Cardiac muscle cell (in vitro differentiated cells and primary cell): ENCODE results near the gene XXYLT1. TPM values are rescaled to one million over a fixed set of nuclear protein-coding genes. Genes with fewer than 3 reads are reported as not detected.

Experiments
- DNase-seq, 2 donors: peaks; one replicate each; pipeline versions ENCODE4 v3.0.0 to v3.0.0-alpha.2; 2010 to 2017; ENCODE audit warnings: low read depth in 1 of 2, low spot score in 1 of 2
- H3K27ac ChIP-seq: fragments of 200-600 bp; sonication (generic); 2 replicates; pipeline ENCODE4 v1.5.1; 2016
- H3K27me3 ChIP-seq: fragments of 200-600 bp; sonication (generic); 2 replicates; pipeline ENCODE4 v1.6.0; 2016; ENCODE audit warnings: control low read depth
- H3K36me3 ChIP-seq: fragments of 200-600 bp; sonication (generic); 2 replicates; pipeline ENCODE4 v1.5.1; 2016; ENCODE audit warnings: control low read depth
- H3K4me1 ChIP-seq: fragments of 200-600 bp; sonication (generic); 2 replicates; pipeline ENCODE4 v1.8.1; 2017; ENCODE audit warnings: low read depth, mild to moderate bottlenecking, mixed run types
- H3K4me3 ChIP-seq: fragments of 200-600 bp; sonication (generic); 2 replicates; pipeline ENCODE4 v1.5.1; 2016; ENCODE audit warnings: mild to moderate bottlenecking
- H3K9me3 ChIP-seq: fragments of 200-600 bp; sonication (generic); 2 replicates; pipeline ENCODE4 v1.5.1; 2017; ENCODE audit warnings: low read depth, mild to moderate bottlenecking, control low read depth
- polyA plus RNA-seq: library from polyadenylated mRNA; unstranded; fragments of >200 nt; fragmentation: Nextera tagmentation; extraction: Ambion mirVana; gene quantifications from 2 replicates; pipeline ENCODE4 v1.2.1, GENCODE V29; 2016
- total RNA-seq: library from RNA; depleted of rRNA; stranded (reverse); fragments of >200 nt; gene quantifications from 2 replicates; pipeline ENCODE4 v1.2.3, GENCODE V29; 2016
- TF ChIP-seq, protein P1 (sequence below): IDR thresholded peaks from 2 replicates; pipeline ENCODE4 v1.5.1; 2012; ENCODE audit warnings: low read depth, mild to moderate bottlenecking, low read length

Gene XXYLT1
- total and polyA plus RNA-seq, 2 experiments from 2014 or later = 52.5 to 62.2 TPM

DNA sequence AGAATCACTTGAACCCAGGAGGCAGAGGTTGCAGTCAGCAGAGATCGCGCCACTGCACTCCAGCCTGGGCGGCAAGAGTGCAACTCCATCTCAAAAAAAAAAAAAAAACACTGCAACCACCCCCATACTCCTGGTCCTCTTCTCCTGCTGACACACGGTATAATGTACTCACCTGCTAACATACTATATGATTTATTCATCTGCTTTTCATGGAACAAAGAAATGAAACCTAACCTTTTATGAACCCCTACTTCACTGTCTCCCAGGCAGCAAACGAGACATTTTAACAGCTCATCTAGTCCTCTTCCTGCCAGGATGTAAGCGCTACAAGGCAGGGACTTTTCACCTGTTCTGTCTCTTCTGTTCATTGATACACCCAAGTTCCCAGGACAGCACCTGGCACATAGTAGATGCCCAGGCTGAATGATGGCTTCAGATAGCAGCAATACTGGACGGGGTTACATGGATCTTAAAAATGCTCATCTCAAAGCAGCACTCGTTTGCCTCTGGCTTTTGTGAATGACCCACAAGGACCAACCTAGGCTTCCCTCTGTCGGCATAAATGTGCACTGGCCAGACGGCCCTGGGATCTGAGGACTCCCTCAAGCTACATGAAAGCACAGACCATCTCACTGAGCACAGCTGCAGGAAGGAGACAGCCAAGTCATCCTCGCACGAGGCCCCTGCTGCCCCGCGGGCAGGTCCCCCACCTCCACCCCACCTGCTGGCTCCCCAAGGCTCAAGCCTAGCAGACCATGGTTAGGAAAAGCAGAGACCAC is 20.3 kb downstream of the XXYLT1 start:
- TF ChIP-seq, protein P1, sequence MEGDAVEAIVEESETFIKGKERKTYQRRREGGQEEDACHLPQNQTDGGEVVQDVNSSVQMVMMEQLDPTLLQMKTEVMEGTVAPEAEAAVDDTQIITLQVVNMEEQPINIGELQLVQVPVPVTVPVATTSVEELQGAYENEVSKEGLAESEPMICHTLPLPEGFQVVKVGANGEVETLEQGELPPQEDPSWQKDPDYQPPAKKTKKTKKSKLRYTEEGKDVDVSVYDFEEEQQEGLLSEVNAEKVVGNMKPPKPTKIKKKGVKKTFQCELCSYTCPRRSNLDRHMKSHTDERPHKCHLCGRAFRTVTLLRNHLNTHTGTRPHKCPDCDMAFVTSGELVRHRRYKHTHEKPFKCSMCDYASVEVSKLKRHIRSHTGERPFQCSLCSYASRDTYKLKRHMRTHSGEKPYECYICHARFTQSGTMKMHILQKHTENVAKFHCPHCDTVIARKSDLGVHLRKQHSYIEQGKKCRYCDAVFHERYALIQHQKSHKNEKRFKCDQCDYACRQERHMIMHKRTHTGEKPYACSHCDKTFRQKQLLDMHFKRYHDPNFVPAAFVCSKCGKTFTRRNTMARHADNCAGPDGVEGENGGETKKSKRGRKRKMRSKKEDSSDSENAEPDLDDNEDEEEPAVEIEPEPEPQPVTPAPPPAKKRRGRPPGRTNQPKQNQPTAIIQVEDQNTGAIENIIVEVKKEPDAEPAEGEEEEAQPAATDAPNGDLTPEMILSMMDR = no peak
- H3K27me3 ChIP-seq = no peaks in the 10 kb centered on the region
- no peaks in the 10 kb centered on the region for H3K9me3 ChIP-seq
- no peak overlapping the region for H3K4me3 ChIP-seq
- DNase-seq = peak in 1 of 2 donors; percentile 33
- no peak overlapping the region for H3K27ac ChIP-seq
- no peaks in the 10 kb centered on the region for H3K36me3 ChIP-seq
- peaks cover 7% of the 10 kb centered on the region for H3K4me1 ChIP-seq

DNA sequence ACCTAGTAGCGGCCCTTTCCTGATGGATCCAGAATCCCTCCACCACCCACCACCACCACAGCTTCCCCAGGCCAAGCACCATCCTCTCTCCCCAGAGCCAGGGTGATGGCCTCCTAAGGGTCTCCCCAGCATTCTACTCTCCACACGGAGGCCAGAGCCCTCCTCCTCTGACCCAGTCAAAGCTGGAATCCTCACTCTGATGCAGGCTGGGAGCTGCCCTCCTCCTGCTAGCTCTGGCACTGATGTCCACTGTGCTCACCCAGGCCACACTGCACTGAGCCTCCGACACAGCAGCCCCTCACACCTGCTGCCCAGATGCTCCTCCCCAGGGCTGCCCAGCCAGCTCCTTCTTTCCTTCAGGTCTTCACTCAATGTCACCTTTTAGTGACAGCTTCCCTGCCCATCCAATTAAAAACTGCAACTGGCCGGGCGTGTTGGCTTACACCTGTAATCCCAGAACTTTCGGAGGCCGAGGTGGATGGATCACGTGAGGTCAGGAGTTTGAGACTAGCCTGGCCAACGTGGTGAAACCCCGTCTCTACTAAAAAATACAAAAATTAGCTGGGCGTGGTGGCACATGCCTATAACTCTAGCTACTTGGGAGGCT is 21.0 kb downstream of the XXYLT1 start:
- DNase-seq = no peak
- H3K36me3 ChIP-seq = no peaks in the 10 kb centered on the region
- no peak overlapping the region for H3K4me3 ChIP-seq

GRCh38 chr3:195249057-195249770 is 21.7 kb downstream of the XXYLT1 start:
- no peaks in the 10 kb centered on the region for H3K27me3 ChIP-seq
- no peak overlapping the region for H3K27ac ChIP-seq
- no peak overlapping the region for H3K4me3 ChIP-seq
- H3K36me3 ChIP-seq = no peaks in the 10 kb centered on the region
- no peaks in the 10 kb centered on the region for H3K9me3 ChIP-seq
- TF ChIP-seq, protein P1 = no peak
- no peak for DNase-seq
- H3K4me1 ChIP-seq = peaks cover 9% of the 10 kb centered on the region

More for the DNA sequence above, 21.0 kb downstream of the XXYLT1 start:
- Histone ChIP-seq H3K27ac (no peak overlapping the region), H3K4me1 (peaks cover 7% of the 10 kb centered on the region), H3K9me3 (no peaks in the 10 kb centered on the region), H3K27me3 (no peaks in the 10 kb centered on the region)
- TF ChIP-seq, protein P1 = no peak

DNA sequence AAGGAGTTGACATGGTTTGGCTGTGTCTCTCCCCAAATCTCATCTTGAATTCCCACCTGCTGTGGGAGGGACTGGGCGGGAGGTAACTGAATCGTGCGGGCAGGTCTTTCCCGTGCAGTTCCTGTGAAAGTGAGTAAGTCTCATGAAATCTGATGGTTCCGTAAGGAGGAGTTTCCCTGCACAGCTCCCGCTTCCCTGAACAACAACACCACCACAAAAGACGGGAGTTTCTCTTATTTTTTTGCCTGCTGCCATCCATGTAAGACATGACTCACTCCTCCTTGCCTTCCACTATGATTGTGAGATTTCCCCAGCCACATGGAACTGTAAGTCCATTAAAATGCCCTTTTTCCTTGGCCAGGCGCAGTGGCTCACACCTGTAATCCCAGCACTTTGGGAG is 22.7 kb downstream of the XXYLT1 start:
- Histone ChIP-seq H3K36me3 (no peaks in the 10 kb centered on the region), H3K27ac (no peak overlapping the region)
- no peak for DNase-seq

DNA sequence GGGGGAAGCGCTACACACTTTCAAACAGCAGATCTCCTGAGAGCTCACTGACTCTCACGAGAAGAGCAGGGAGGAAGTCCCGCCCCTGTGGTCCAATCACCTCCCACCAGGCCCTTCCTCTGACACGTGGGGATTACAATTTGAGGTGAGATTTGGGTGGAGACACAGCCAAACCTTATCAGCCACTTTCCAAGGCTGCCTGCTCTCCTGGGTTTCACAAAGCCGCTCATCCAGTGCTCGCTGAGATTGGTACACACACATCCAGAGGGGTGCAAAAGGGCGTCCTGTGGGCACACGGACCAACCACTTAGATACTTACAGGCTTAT is 23.1 kb downstream of the XXYLT1 start:
- DNase-seq = no peak

More for the DNA sequence above, 22.7 kb downstream of the XXYLT1 start:
- H3K4me3 ChIP-seq = no peak overlapping the region
- H3K9me3 ChIP-seq = no peaks in the 10 kb centered on the region
- H3K4me1 ChIP-seq = peaks cover 15% of the 10 kb centered on the region
- no peaks in the 10 kb centered on the region for H3K27me3 ChIP-seq
- TF ChIP-seq, protein P1 = no peak

More for the DNA sequence above, 23.1 kb downstream of the XXYLT1 start:
- Histone ChIP-seq H3K4me3 (no peak overlapping the region), H3K9me3 (no peaks in the 10 kb centered on the region), H3K27me3 (no peaks in the 10 kb centered on the region), H3K36me3 (no peaks in the 10 kb centered on the region), H3K27ac (no peak overlapping the region), H3K4me1 (peaks cover 11% of the 10 kb centered on the region)
- TF ChIP-seq, protein P1 = no peak
